Stimulated activated CD8-positive, alpha-beta memory T cell treated with anti-CD3 and anti-CD28 coated beads, Interleukin-15, amount 100 ng/mL, for 1 hour (primary cell): ENCODE results near the gene KDF1.

Experiments used
- DNase-seq: peaks from one replicate; pipeline ENCODE4 v3.0.0-alpha.2; 2020; ENCODE audit warnings: low read depth

KDF1 gene

DNA sequence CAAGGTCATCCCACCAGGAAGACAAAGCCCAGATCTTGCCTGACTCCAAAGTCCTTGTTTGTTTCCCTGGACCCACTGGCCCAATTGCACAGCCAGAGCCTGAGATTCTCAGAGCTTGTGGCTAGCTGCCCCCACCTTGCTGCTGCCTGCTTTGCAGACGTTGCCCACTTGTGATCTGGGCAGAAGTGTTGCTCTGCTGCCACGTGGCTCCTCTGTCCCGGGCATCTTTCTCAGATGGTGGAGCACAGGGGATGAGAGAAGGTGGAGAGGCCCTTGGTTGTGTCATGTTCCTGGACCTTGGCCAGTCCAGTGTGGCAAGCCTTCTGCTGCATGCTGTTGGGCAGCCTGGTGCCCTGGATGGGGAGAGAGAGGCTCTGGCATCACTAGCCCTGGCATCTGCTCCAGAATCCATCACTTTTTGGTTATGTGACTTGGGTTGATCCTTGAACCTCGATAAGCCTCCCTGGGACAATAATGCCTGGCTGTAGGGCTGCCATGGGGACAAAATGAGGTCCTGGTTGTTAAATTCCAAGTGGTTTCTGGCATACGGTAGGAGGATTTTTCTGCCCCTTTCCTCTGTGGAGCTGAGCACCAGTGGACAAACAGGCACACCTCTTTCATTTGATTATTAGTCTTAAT, 44.9 kb downstream of the KDF1 start:
- no peak for DNase-seq

DNA sequence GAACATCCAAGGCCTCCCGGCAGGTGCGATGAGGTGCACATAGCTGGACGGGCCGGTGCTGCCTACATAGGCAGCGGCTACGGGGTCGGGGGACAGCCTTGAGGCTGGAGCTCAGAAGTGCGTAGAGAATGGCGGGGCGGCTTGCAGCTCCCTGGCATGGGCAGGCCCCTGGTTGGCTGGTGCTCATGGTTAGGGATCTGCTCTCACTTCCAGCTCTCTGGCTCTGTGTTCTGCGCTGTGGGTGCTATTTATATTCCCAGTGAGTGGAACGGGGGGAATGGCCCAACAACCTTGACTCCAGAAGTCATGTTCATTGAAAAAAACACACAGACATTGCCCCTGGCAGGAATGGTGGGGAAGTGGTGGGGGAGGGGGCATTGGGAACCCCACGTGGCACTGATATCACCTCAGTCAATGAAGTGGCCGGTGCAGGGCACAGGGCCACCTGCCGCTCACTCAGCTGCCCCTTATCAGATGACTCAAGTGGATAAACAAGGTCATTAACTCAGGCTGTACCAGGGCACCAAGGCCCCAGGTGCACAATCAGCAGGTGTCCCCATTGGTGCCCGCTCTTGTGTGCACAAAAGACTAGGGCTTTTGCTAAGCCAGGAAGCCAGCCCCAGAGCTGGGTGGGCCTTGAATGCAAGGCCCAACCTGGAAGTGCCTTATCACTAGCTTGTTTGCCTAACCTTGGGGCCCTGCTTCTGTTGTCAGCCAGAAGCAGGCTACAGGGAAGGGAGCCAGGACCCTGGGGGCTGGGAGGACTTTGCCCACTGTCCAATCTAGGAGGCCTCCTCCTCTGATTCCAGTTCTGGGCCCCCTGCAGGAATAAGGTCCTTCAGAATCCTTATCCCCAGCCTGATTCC, 46.3 kb downstream of the KDF1 start, which contains the start of gene NR0B2:
TSS of gene NR0B2 (minus strand) at position 222 of the 866 bp plus-strand sequence. CDS start at position 187, 35 bp downstream.
- no peak for DNase-seq

DNA sequence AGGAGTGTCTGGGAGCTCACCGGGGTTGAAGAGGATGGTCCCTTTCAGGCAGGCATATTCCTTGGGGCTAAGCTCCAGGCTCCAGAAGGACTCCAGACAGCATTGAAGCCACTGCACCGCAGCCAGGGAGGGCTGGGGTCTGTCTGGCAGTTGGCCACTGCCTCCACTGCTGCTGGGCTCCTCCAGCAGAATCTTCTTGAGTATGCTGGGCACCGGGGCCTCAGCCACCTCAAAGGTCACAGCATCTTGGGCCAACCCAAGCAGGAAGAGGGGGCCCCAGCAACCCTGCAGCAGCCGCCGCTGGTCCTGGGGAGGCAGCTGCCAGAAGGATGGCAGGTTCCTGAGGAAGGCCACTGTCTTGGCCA, 46.9 kb downstream of the KDF1 start:
- DNase-seq = no peak

DNA sequence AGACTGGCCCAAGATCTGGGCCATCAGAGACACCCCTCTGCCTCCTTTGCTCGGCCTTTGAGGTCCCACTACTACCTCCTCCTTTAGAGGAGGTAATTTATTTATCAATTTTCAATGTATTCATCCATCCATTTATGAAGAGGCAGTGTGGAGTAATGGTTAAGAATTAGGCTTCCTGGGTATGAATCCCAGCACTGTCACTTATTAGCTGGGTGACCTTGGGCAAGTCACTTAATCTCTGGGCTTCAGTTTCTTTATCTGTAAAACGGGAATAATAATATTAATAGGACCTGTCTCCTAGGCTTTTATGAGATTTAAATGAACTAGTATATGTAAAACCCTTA, 48.1 kb downstream of the KDF1 start:
- no peak for DNase-seq

DNA sequence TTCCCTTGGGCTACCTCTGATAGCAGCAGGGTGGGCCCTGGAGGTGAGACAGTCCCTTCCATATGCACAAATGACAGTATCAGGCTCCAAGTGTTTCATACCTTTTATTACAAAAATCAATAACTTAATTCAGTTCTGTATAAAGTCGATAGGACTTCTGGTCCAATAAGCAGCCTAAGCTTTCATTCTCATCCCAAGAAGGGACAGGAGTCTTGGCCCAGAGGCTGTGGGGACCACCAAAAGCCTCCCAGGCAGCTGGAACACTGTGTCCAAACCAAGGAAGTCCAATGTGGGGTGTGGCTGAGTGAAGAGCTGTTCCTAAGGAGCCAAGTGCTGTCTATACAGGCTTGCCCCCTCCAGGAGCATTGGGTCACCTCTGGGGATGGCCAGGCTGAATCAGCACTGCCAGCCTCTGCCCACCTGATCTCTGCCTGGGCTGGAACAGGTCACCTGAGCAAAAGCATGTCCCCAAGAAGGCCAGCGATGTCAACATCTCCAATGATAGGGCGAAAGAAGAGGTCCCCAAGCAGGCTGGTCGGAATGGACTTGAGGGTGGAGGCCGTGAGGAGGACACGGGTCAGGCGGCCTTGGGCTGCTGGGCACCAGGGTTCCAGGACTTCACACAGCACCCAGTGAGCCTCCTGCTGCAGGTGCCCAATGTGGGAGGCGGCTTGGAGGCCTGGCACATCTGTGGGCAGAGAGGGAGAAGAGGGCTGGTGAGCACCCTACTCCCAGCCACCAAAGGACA, 48.7 kb downstream of the KDF1 start:
- DNase-seq = no peak

DNA sequence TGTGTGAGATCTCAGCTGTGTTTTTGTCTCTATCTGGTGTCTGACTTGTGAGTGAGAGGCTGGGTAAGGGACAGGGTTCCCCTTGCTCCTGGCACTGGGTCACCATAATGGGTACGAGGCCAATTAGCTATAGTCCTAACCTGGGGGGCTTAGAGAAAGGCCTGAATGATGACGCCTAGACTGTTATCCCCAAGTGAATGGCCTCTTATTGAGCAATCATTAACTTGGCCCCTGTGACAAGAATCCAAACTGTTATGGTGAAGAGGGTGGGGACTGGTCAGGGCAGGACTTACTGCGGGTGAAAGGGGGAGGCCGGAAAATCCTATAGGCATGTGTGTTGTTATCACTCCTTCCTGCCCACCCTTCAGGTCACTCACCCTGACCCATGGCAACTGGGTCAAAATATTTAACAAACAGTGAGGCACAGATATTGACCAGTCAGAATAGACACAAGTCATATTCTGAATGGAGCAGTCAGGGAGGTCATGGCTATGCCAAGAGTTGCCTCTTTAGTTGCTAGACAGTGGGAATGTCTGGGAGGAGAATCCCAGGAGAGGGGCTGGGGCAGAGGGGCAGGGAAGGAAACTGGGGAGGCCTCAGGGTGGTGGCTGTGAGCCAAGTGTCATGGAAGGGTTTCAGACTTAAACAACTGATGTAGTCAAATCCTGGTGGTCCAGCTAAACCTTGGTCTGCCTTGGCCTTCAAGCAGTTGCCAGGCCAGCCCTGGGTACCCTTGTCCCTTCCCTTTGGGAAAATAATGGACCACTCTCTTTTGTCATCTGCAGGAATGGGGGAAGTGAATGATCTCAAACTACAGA, 49.7 kb downstream of the KDF1 start:
- DNase-seq = no peak

DNA sequence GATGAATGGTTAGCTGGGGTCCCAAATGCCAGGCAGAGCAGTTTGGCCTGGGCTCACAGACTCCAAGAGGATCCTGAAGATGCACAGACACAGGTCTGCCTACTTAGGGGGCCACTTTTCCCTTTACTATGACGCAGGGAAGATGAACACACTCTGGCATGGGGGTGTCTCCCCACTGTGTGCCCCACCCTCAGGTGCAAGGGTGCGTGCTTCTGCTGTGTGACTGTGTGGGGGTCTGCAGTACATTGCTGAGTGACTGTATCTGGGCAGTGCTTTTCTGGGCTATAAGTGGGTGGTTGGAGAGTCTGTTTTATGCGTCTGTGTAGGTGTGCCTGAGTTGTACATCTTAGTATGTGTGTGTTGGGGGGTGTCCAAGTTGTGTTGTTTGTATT, 50.3 kb downstream of the KDF1 start:
- no peak for DNase-seq

DNA sequence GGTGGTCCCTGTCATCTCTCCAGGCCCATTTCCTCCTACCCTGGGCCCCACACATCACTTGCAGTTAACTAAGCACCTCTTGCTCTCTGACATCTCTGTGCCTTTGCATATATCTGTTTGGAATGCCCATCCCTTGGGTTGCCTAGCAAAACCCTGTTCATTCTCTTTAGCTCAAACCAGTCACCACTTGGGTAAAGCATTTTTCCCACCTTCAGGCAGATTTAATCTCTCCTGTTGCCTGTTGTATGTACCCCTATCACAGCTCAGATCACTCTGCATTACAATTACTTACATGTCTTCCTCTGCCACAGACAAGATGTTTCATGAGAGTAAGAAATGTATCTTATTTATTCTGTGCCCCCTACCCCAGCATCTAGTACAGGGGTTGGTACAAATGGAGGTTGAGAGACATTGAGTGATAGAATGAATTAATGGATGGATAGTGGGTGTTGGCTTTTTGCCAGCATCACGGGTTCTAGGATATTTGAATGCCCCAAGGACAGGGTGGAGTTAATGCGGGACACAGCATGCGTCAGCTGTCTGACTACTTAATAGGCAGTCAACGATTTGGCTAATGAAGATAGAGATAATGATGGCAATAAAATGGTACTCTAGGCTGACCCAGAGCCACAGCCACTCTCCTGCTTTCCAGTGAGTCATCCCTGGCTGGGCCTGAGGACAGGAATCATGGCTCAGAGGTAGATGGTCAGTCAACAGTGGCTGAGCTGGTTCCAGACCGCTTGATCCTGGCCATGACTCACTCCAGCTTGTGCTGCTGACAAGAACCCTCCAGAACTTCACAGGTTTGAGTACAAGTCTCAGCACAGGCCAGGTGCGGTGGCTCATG, 53.0 kb downstream of the KDF1 start:
- no peak for DNase-seq

DNA sequence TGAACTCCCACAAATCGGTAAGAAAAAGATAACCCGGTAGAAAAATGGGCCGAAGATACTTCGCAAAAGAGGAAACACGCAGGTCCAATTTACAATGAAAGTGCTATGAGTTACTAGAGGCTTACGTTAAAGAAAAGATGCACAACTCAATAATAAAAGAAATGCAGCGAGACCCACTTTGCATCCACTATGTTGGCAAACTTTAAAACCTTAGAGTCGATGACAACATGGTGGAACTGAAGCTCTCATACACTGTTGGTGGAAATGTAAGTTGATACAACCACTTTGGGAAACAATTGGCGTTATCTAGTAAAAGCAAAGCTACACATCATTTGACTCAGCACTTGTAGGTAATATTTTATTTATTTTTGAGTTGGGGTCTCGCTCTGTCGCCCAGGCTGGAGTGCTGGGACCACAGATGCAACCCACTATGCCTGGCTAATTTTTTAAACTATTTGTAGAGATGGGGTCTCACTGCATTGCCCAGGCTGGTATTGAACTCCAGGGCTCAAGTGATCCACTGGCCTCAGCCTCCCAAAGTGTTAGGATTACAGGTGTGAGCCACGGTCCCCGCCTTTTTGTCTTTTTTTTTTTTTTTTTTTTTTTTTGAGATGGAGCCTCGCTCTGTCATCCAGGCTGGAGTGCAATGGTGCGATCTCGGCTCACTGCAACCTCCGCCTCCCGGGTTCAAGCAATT, 59.3 kb downstream of the KDF1 start:
- no peak for DNase-seq

DNA sequence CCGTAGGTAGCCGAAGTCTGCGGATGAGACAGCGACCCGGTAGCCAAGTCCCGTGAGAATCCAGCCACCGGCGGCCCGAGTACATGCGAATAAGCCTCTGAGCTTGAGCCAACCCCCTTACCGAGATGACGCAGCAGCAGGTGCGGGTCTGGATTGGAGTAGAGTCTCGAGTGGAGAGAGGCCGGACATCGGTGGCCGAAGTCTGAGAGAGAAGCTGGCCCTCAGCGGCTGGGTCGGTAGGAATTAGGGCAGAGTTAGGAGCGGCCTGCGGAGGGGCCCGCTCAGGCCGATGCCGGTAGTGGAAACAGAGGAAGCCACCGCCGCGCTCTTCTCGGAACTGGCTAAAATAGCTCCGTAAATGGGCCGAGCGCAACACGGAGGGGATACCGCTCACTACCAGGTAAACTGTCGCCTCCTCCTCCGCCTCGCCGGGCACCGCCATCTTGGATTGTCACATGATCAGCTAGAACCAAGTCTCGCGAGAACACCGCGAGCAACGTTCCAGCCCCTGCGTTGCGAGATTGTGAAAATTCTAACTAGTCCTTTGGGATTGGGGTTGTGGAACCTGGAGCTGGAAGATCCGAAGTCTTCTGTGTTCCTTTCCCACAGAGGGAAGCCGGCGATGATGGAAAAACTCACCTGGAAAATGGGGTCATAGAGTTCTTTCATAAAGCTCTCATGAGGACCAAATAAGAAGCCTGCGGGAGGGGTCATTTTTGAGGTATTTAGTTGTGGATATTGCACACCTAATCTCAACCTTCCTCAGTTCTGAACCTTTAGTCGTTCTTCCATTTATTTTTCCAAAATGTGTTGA, 60.1 kb downstream of the KDF1 start, which contains the start of gene GPATCH3:
TSS of gene GPATCH3 (minus strand) at position 467 of the 814 bp plus-strand sequence. CDS start at position 442, 25 bp downstream.
- DNase-seq = peak; percentile 79
